ENCODE measurements around the gene BCL11B.

- TF ChIP-seq CTCF (IDR thresholded peaks at IDR 0.05 in 2 of 3, conservative IDR thresholded peaks at IDR 0.05 in 1 of 3; ENCODE audit: control insufficient read depth in 2 of 3, extremely low read depth in 1 of 3, insufficient read depth in 1 of 3, low read depth in 3 of 3, low read length in 3 of 3) (no peak), CBX3 (IDR thresholded peaks at IDR 0.05; ENCODE audit: borderline replicate concordance, low read depth) (no peak), POLR2AphosphoS5 (IDR thresholded peaks at IDR 0.05; ENCODE audit: low read length) (no peak), BCLAF1 (IDR thresholded peaks at IDR 0.05) (no peak), EP300 (IDR thresholded peaks at IDR 0.05; ENCODE audit: borderline replicate concordance in 1 of 2, control insufficient read depth in 1 of 2, low read depth in 2 of 2, low read length in 2 of 2) (no peak), ELK1 (IDR thresholded peaks at IDR 0.05; ENCODE audit: low read depth, low read length) (no peak), TAF1 (IDR thresholded peaks at IDR 0.05; ENCODE audit: borderline replicate concordance, low read depth, low read length) (no peak), CHD2 (IDR thresholded peaks at IDR 0.05; ENCODE audit: borderline replicate concordance, low read depth, low read length) (no peak), ZBTB11 (CRISPR knock-in tag; IDR thresholded peaks at IDR 0.05) (no peak)
Measured at GRCh38 chr14:99287269-99287942, 15.4 kb upstream of the BCL11B start.
